AG09309 (cell line): ENCODE data around the gene NFE2L3.
"Not testable (repeated sequence)": the region's sequence is repeated elsewhere in the genome, so short reads cannot be mapped to it uniquely, and the experiment has no call there.

ENCODE experiments used
- DNase-seq: peaks from one replicate; pipeline ENCODE4 v3.0.0-alpha.2; 2010; ENCODE audit warnings: low read depth
- H3K4me3 ChIP-seq: 2 replicates; pipeline ENCODE4 v1.5.1; 2011; ENCODE audit warnings: mild to moderate bottlenecking, low read depth, low read length, moderate library complexity; ENCODE audit not compliant: control insufficient read depth
- CTCF ChIP-seq: IDR thresholded peaks from 2 replicates; pipeline ENCODE4 v1.5.1; 2011; ENCODE audit warnings: mild to moderate bottlenecking, low read depth, low read length, inconsistent platforms; ENCODE audit not compliant: insufficient read depth, control insufficient read depth; ENCODE audit errors: missing control alignments

The NFE2L3 gene

GRCh38 chr7:26117142-26117807 is 34.7 kb upstream of the NFE2L3 start:
- no peak for DNase-seq
- no peak for TF ChIP-seq CTCF
- H3K4me3 ChIP-seq: no peak overlapping the region

GRCh38 chr7:26117970-26118369 is 34.0 kb upstream of the NFE2L3 start:
- DNase-seq: no peak
- H3K4me3 ChIP-seq: no peak overlapping the region
- TF ChIP-seq CTCF: no peak

GRCh38 chr7:26122745-26123144 is 29.3 kb upstream of the NFE2L3 start:
- DNase-seq: no peak
- no peak for TF ChIP-seq CTCF
- H3K4me3 ChIP-seq: no peak overlapping the region

GRCh38 chr7:26124775-26125174 is 27.2 kb upstream of the NFE2L3 start:
- not testable (repeated sequence) for DNase-seq, H3K4me3 ChIP-seq

- no peak overlapping the region for H3K4me3 ChIP-seq
- DNase-seq: no peak
- no peak for TF ChIP-seq CTCF
Observed at GRCh38 chr7:26127411-26127810, 24.6 kb upstream of the NFE2L3 start.

- TF ChIP-seq CTCF: no peak
- no peak overlapping the region for H3K4me3 ChIP-seq
- DNase-seq: no peak
Observed at GRCh38 chr7:26131056-26131589, 20.9 kb upstream of the NFE2L3 start.

- H3K4me3 ChIP-seq: no peak overlapping the region
- DNase-seq: no peak
- TF ChIP-seq CTCF: no peak
Observed at GRCh38 chr7:26135076-26135475, 16.9 kb upstream of the NFE2L3 start.
